ENCODE results near the gene ZNF226.
A peak's percentile ranks its signal among the peaks of the same experiment; 100 is the strongest.
"Not testable (repeated sequence)": the region's sequence is repeated elsewhere in the genome, so short reads cannot be mapped to it uniquely, and the experiment has no call there.

ZNF226 gene

GRCh38 chr19:44212250-44212865, 47.5 kb downstream of the ZNF226 start, which contains the start of gene ZNF227:
Gene ZNF227, plus strand, starts transcription at chr19:44212532. Its CDS starts 5,261 bp downstream, at chr19:44217793.
- peak; percentile 72 for DNase-seq (ENCODE audit: low read depth)

- DNase-seq (ENCODE audit: low read depth): no peak
These were observed 48.0 kb downstream of the ZNF226 start for GRCh38 chr19:44212866-44213346.

- not testable (repeated sequence) for DNase-seq (ENCODE audit: low read depth)
These were observed 55.0 kb downstream of the ZNF226 start for GRCh38 chr19:44219926-44220325.

GRCh38 chr19:44220761-44221160, 55.9 kb downstream of the ZNF226 start:
- not testable (repeated sequence) for DNase-seq (ENCODE audit: low read depth)

GRCh38 chr19:44221291-44221690, 56.4 kb downstream of the ZNF226 start:
- not testable (repeated sequence) for DNase-seq (ENCODE audit: low read depth)

Data from activated T-cell treated with anti-CD3 and anti-CD28 coated beads for 1 hour (primary cell).